ENCODE data around the gene DLX4. TPM values are rescaled to one million over a fixed set of nuclear protein-coding genes. Genes with fewer than 3 reads are reported as not detected.
A peak's percentile ranks its signal among the peaks of the same experiment; 100 is the strongest.

Gene DLX4, protein sequence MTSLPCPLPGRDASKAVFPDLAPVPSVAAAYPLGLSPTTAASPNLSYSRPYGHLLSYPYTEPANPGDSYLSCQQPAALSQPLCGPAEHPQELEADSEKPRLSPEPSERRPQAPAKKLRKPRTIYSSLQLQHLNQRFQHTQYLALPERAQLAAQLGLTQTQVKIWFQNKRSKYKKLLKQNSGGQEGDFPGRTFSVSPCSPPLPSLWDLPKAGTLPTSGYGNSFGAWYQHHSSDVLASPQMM
- total RNA-seq (1 to 10 TPM in 1 of 2 donors, under 1 TPM in 1; 0.76 to 1.3 TPM), polyA plus RNA-seq (ENCODE audit: insufficient read length in 6 of 6) (1 to 10 TPM; 1.2 to 2.6 (median 1.5) TPM)
- long read RNA-seq, donor 1, partial matches to known transcripts: 0 of 2 reads
- long read RNA-seq, donor 1, other reads (novel, unspliced or antisense): 0 of 2 reads
- long read RNA-seq, donor 2, partial matches to known transcripts: 0 of 1 reads
- long read RNA-seq, donor 2, other reads (novel, unspliced or antisense): 0 of 1 reads
- long read RNA-seq, donor 3: 0 reads
- long read RNA-seq, donor 4: 0 reads
- long read RNA-seq, donor 5: 0 reads
- long read RNA-seq, donor 6: 0 reads
- long read RNA-seq, donor 7, partial matches to known transcripts: 0 of 1 reads
- long read RNA-seq, donor 7, other reads (novel, unspliced or antisense): 0 of 1 reads
- long read RNA-seq, donor 8: 0 reads
- long read RNA-seq, donor 9: 0 reads
- long read RNA-seq, donor 10, partial matches to known transcripts: 0 of 1 reads
- long read RNA-seq, donor 10, other reads (novel, unspliced or antisense): 1 of 1 reads
- long read RNA-seq, donor 11: 0 reads
- long read RNA-seq, donor 12: 0 reads

DNA sequence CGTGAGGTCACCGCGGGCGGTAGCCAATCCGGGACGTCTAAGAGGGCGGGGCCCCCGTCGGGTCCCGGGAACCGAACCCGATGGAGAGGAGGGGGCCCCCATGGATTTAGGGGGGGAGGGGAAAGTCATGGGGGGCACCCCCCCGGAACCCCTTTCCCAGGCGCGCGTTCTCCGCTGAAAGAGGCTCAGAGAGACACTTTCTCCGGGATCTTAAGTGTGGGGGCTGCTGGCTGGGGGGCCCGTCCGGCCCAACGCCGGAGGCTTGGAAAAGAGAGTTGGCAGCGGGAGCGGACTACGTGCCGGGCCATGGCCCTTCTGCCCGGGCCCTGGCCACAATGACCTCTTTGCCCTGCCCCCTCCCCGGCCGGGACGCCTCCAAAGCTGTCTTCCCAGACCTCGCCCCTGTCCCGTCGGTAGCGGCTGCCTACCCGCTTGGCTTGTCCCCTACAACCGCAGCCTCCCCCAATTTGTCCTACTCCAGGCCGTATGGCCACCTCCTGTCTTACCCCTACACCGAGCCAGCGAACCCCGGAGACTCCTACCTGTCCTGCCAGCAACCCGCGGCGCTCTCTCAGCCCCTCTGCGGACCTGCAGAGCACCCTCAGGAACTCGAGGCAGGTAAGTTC lies at the start of gene DLX4:
Gene DLX4, plus strand, starts transcription at position 57 of the 626 bp plus-strand sequence. Its CDS starts 279 bp downstream, at position 336.
- DNase-seq (no peak), ATAC-seq (peak; percentile 2)
- H3K36me3 ChIP-seq: no peaks in the 10 kb centered on the region
- H3K27me3 ChIP-seq: peaks cover 95 to 100% of the 10 kb centered on the region in 2 donors
- H3K4me3 ChIP-seq: peak within 1 kb of the TSS; percentile 36 to 54
- TF ChIP-seq, protein P1, sequence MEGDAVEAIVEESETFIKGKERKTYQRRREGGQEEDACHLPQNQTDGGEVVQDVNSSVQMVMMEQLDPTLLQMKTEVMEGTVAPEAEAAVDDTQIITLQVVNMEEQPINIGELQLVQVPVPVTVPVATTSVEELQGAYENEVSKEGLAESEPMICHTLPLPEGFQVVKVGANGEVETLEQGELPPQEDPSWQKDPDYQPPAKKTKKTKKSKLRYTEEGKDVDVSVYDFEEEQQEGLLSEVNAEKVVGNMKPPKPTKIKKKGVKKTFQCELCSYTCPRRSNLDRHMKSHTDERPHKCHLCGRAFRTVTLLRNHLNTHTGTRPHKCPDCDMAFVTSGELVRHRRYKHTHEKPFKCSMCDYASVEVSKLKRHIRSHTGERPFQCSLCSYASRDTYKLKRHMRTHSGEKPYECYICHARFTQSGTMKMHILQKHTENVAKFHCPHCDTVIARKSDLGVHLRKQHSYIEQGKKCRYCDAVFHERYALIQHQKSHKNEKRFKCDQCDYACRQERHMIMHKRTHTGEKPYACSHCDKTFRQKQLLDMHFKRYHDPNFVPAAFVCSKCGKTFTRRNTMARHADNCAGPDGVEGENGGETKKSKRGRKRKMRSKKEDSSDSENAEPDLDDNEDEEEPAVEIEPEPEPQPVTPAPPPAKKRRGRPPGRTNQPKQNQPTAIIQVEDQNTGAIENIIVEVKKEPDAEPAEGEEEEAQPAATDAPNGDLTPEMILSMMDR (IDR thresholded peaks at IDR 0.05): no peak
- H3K27ac ChIP-seq: peak within 1 kb of the TSS in 1 of 2 donors; percentile 55
- peaks cover 19 to 46% of the 10 kb centered on the region in 2 donors for H3K4me1 ChIP-seq
- intact Hi-C loops (cut with DNase I): no loop called here
- no peaks in the 10 kb centered on the region for H3K9me3 ChIP-seq

DNA sequence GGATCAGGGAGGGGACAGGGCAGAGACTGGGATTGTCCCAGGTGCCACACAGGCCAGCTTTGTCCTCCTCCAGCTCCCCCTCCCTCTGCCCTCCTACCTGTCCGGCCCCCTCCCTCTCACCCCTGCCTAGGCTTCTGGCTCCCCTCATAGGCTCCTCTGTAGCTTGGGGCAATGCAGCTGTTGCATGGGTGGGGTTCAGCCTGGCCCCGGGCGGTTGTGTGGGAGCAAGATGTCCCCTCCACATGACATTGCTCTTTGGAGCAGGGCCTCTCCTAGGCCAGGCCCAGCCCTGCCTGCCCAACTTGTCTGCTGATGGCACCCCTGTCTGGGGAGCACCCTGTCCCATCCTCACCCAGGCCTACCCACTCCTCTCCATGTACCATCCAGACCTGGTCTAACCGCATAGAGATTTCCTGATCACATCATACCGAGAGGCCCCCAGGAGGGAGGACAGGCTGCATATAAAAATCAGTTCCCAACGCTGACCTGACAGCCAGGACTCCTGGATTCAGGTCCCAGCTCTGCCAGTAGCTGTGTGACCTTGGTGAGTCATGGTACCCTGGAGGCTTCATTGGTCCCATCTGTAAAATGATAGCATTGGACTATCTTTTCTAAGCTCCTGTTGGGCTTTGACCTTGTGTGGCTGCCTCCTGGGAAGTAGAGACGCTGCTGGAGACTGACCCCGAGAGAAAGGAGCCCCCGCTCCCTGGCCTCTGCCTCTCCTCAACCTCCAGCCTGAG lies 48.8 kb upstream of the DLX4 start:
- no peaks in the 10 kb centered on the region for H3K4me1 ChIP-seq
- intact Hi-C loops (cut with DNase I): no loop called here
- H3K36me3 ChIP-seq: no peaks in the 10 kb centered on the region
- ATAC-seq: no peak
- H3K4me3 ChIP-seq: no peak overlapping the region
- H3K27ac ChIP-seq: no peak overlapping the region
- peaks cover 0 to 48% of the 10 kb centered on the region in 2 donors for H3K27me3 ChIP-seq
- no peaks in the 10 kb centered on the region for H3K9me3 ChIP-seq
- TF ChIP-seq, protein P1 (IDR thresholded peaks at IDR 0.05): no peak
- DNase-seq: no peak

GRCh38 chr17:49922095-49922494 lies 46.9 kb upstream of the DLX4 start:
- TF ChIP-seq, protein P1 (IDR thresholded peaks at IDR 0.05): no peak
- Histone ChIP-seq H3K4me3 (no peak overlapping the region), H3K4me1 (no peaks in the 10 kb centered on the region), H3K9me3 (no peaks in the 10 kb centered on the region), H3K27ac (no peak overlapping the region), H3K36me3 (no peaks in the 10 kb centered on the region), H3K27me3 (peaks cover 0 to 48% of the 10 kb centered on the region in 2 donors)
- no peak for DNase-seq
- intact Hi-C loops (cut with DNase I): no loop called here
- no peak for ATAC-seq

- TF ChIP-seq, protein P1 (IDR thresholded peaks at IDR 0.05): no peak
- H3K27ac ChIP-seq: no peak overlapping the region
- ATAC-seq: no peak
- intact Hi-C loops (cut with DNase I): no loop called here
- H3K4me1 ChIP-seq: no peaks in the 10 kb centered on the region
- no peaks in the 10 kb centered on the region for H3K9me3 ChIP-seq
- H3K27me3 ChIP-seq: peaks cover 0 to 69% of the 10 kb centered on the region in 2 donors
- H3K36me3 ChIP-seq: no peaks in the 10 kb centered on the region
- peak in 1 of 4 donors; percentile 45 for DNase-seq
- no peak overlapping the region for H3K4me3 ChIP-seq
Measured at GRCh38 chr17:49924116-49924515, 44.9 kb upstream of the DLX4 start.

Data from left lung (tissue), 14 donors.